Femur (tissue), 1 donor: ENCODE results near the gene TLCD2.
"Not testable (repeated sequence)": the region's sequence is repeated elsewhere in the genome, so short reads cannot be mapped to it uniquely, and the experiment has no call there.

Source experiments
- DNase-seq: peaks from one replicate; pipeline ENCODE4 v3.0.0-alpha.2; 2017

TLCD2 gene

GRCh38 chr17:1684378-1685189 is 25.6 kb downstream of the TLCD2 start, which contains the start of gene PRPF8:
TSS of gene PRPF8 (minus strand) at chr17:1684867. CDS start at chr17:1684571, 296 bp downstream.
- peak; percentile 99 for DNase-seq

- DNase-seq: no peak
These were observed 26.7 kb downstream of the TLCD2 start for GRCh38 chr17:1683459-1683858.

- no peak for DNase-seq
These were observed 33.8 kb downstream of the TLCD2 start for GRCh38 chr17:1676401-1676800.

- no peak for DNase-seq
These were observed 37.0 kb downstream of the TLCD2 start for GRCh38 chr17:1673041-1673785.

- DNase-seq: not testable (repeated sequence)
These were observed 46.2 kb downstream of the TLCD2 start for GRCh38 chr17:1663934-1664333.

- DNase-seq: no peak
These were observed 49.1 kb downstream of the TLCD2 start for GRCh38 chr17:1661045-1661444.

GRCh38 chr17:1658100-1658499 is 52.1 kb downstream of the TLCD2 start:
- no peak for DNase-seq

- DNase-seq: no peak
These were observed 56.4 kb downstream of the TLCD2 start for GRCh38 chr17:1653735-1654134.

- not testable (repeated sequence) for DNase-seq
These were observed 57.4 kb downstream of the TLCD2 start for GRCh38 chr17:1652794-1653193.
